IPS-18a (cell line): ENCODE results near the gene OR52M1.

Experiments used
- H3K27ac ChIP-seq: one replicate; pipeline ENCODE4 v1.5.1; 2013; ENCODE audit warnings: low read length
- H3K27me3 ChIP-seq: one replicate; pipeline ENCODE4 v1.6.1; 2013; ENCODE audit warnings: mild to moderate bottlenecking, low read length; ENCODE audit not compliant: control insufficient read depth, insufficient read depth
- H3K36me3 ChIP-seq: one replicate; pipeline ENCODE4 v1.6.1; 2013; ENCODE audit warnings: low read depth, low read length; ENCODE audit not compliant: control insufficient read depth
- H3K4me1 ChIP-seq: one replicate; pipeline ENCODE4 v1.6.1; 2013; ENCODE audit warnings: low read depth, low read length; ENCODE audit not compliant: control insufficient read depth
- H3K4me3 ChIP-seq: one replicate; pipeline ENCODE4 v1.5.1; 2013; ENCODE audit warnings: low read length
- H3K9ac ChIP-seq: one replicate; pipeline ENCODE4 v1.6.1; 2013; ENCODE audit warnings: mild to moderate bottlenecking, low read length, moderate library complexity
- H3K9me3 ChIP-seq: one replicate; pipeline ENCODE4 v1.6.1; 2013; ENCODE audit warnings: low read depth, low read length; ENCODE audit not compliant: control insufficient read depth

OR52M1 gene

DNA sequence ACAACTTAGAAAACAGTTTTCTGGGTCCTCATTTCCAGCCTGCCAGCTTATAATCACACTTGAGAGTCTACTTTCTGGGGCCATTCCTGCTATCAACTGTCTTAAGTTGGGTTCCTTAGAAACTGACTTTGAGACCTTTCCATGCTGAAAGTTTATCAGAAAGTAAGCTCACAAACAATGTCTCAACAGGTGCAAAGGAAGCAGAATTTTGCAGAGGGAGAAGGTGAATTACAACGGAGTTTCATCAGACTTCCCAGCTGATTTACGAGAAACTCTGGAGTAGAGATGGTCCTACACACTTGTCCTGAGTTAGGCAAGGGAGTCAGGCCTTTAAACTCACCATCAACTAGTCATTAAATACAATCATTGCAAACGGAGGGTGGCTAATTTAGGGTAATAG lies 31.9 kb downstream of the OR52M1 start:
- Histone ChIP-seq H3K27ac (no peak overlapping the region), H3K36me3 (no peaks in the 10 kb centered on the region), H3K9me3 (no peaks in the 10 kb centered on the region), H3K4me3 (no peak overlapping the region), H3K27me3 (no peaks in the 10 kb centered on the region), H3K4me1 (peaks cover 4% of the 10 kb centered on the region), H3K9ac (no peak overlapping the region)

DNA sequence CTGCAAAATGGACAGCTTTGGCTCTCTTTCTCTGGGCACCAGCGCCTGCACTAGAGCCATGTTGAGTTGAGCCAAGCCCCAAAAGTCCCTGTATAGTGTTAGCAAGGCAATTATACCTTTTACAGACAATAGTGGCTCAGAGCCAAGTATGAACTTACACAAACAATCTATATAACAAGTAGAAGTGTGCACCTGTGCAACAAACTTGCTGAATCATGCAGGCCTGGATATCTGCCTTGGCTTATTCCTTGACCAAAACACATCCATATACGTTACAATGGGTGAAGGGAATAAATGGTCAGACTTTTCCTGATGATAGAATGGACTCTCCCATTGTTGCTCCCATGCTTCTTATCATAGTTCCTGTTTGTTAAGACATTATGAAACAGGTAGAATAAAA lies 32.8 kb downstream of the OR52M1 start:
- Histone ChIP-seq H3K4me3 (no peak overlapping the region), H3K9ac (no peak overlapping the region), H3K9me3 (no peaks in the 10 kb centered on the region), H3K27me3 (no peaks in the 10 kb centered on the region), H3K27ac (no peak overlapping the region), H3K4me1 (no peaks in the 10 kb centered on the region), H3K36me3 (no peaks in the 10 kb centered on the region)

DNA sequence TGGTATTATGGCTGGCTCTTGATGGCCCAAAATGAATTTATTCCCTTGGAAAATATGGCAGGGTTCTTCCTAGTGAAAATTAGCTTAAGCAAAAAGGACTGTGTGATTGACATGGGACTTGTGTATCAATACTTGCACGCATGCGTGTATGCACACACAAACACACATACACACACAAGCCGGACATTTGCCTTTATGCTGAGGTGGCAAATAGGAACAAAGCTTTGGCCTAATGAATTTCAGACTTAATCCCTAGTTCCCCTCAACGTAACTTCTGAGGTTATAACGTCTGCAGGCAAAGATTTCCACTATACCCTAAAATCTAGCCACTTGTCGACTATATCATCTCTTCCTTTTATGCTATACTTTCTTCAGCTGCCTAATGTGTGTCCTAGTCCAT lies 33.6 kb downstream of the OR52M1 start:
- H3K27me3 ChIP-seq: no peaks in the 10 kb centered on the region
- H3K36me3 ChIP-seq: no peaks in the 10 kb centered on the region
- no peaks in the 10 kb centered on the region for H3K9me3 ChIP-seq
- H3K4me1 ChIP-seq: no peaks in the 10 kb centered on the region
- H3K4me3 ChIP-seq: no peak overlapping the region
- H3K9ac ChIP-seq: no peak overlapping the region
- H3K27ac ChIP-seq: no peak overlapping the region

DNA sequence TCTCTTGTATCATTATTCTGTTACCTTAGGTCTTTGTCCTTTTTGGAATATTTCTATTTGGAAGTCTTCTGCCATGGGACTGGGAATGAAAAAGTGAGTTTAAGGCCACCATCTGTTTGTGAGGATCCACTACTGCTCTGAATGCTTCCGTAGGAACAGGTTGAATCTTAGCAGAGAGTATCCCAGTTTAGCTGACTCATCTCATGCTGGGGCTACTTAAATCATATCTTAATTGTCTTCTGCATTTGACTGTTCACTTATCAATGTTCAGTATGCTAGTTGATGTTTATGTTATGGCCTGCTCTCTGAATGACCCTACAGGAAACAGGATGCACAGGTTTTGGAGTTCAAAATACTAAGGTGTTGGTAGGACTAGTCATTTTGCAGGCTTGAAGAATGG lies 35.1 kb downstream of the OR52M1 start:
- Histone ChIP-seq H3K27ac (no peak overlapping the region), H3K27me3 (no peaks in the 10 kb centered on the region), H3K4me3 (no peak overlapping the region), H3K36me3 (no peaks in the 10 kb centered on the region), H3K9me3 (no peaks in the 10 kb centered on the region), H3K9ac (no peak overlapping the region), H3K4me1 (no peaks in the 10 kb centered on the region)

DNA sequence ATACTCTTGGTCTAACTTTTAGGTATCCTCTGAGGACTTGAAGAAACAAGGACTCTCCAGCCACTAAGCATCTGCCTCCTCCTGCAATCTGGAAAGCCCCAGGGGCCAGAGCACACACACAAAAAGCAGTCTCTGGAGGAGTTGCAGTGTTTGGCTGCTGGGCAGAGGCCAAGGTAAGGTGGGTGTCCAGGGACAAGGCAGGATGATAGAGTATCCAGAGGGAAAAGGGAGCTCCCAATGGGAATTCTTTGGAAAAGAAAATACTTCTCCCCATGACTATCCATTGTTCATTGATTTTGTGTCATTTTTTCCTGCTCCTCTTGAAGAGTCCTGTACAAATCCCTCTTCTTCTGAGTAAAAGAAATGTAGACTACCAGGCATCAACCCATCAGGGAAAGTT lies 36.5 kb downstream of the OR52M1 start, which contains the start of gene OR52I2:
Gene OR52I2, plus strand, starts transcription at position 301 of the 400 bp plus-strand sequence.
- Histone ChIP-seq H3K36me3 (no peaks in the 10 kb centered on the region), H3K9me3 (no peaks in the 10 kb centered on the region), H3K27me3 (no peaks in the 10 kb centered on the region)

DNA sequence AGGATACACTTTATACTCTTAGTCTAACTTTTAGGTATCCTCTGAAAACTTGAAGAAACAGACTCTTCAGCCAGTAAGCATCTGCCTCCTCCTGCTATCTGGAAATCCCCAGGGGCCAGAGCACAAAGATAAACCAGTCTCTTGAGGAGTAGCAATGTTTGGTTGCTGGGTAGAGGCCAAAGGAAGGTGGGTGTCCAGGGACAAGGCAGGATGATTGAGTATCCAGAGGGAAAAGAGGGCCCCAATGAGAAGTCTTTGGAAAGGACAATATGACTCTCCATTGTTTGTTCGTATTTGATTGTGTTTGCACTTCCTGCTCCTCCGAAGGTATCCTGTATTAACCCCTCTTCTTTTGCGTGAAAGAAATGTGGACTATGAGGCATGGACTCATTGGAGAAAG lies 44.0 kb downstream of the OR52M1 start:
- H3K27me3 ChIP-seq: no peaks in the 10 kb centered on the region
- H3K9me3 ChIP-seq: no peaks in the 10 kb centered on the region
- H3K9ac ChIP-seq: no peak overlapping the region
- H3K36me3 ChIP-seq: no peaks in the 10 kb centered on the region
- H3K4me1 ChIP-seq: no peaks in the 10 kb centered on the region
- H3K4me3 ChIP-seq: no peak overlapping the region
- no peak overlapping the region for H3K27ac ChIP-seq

More for the DNA sequence above, 36.5 kb downstream of the OR52M1 start, which contains the start of gene OR52I2:
- Histone ChIP-seq H3K4me1 (no peaks in the 10 kb centered on the region), H3K4me3 (no peak within 1 kb of the TSS), H3K9ac (no peak within 1 kb of the TSS), H3K27ac (no peak within 1 kb of the TSS)

DNA sequence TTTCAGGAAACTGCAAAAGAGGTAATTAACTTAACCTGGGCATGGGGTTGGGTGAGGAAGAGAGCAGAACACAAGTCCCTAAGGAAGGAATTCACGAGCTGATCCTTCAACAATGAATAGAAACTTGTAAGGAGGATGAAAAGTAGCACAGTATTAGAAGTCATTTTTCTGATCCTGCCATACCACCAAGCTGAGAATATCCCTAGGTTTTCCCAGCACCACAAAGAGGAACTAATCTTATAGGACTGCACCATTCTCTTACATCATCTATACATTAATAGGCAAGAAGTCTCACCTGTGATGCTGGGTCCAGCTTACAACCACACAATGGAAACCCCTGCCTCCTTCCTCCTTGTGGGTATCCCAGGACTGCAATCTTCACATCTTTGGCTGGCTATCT lies 48.7 kb downstream of the OR52M1 start, which contains the start of gene OR52I1:
Gene OR52I1, plus strand, starts transcription at position 301 of the 400 bp plus-strand sequence. Its CDS starts 0 bp downstream, at position 301.
- Histone ChIP-seq H3K9ac (no peak within 1 kb of the TSS), H3K36me3 (no peaks in the 10 kb centered on the region), H3K9me3 (no peaks in the 10 kb centered on the region), H3K27me3 (no peaks in the 10 kb centered on the region), H3K4me1 (no peaks in the 10 kb centered on the region), H3K27ac (no peak within 1 kb of the TSS), H3K4me3 (no peak within 1 kb of the TSS)
